SK-N-SH (cell line): ENCODE measurements around the gene SKA1.

Source experiments
- CTCF ChIP-seq: fragments of 200-600 bp; sonication (generic); IDR thresholded peaks from 2 replicates; pipeline ENCODE4 v1.6.1; 2017; ENCODE audit warnings: antibody characterized with exemption, mild to moderate bottlenecking, moderate library complexity
- EP300 ChIP-seq, 2 experiments: IDR thresholded peaks; 2 replicates each; pipeline versions ENCODE4 v1.4.0 to v1.6.1; 2012; ENCODE audit warnings: borderline replicate concordance in 1 of 2, low read depth in 1 of 2, low read length in 1 of 2
- FOXJ3 ChIP-seq: sonication (generic); formaldehyde crosslinking; IDR thresholded peaks from 2 replicates; pipeline ENCODE4 v1.5.1; 2020; ENCODE audit warnings: mild to moderate bottlenecking, missing genetic modification reagents
- MXI1 ChIP-seq: IDR thresholded peaks from 2 replicates; pipeline ENCODE4 v1.6.1; 2012; ENCODE audit warnings: mild to moderate bottlenecking, low read depth, low read length, improper control_type of control experiment
- SIN3A ChIP-seq: IDR thresholded peaks from 2 replicates; pipeline ENCODE4 v1.6.1; 2012; ENCODE audit warnings: low read depth, mild to moderate bottlenecking, low read length, moderate library complexity, borderline replicate concordance
- SMC3 ChIP-seq: IDR thresholded peaks from 2 replicates; pipeline ENCODE4 v1.6.1; 2012; ENCODE audit warnings: low read depth, low read length, improper control_type of control experiment
- TEAD4 ChIP-seq: IDR thresholded peaks from 2 replicates; pipeline ENCODE4 v1.4.0; 2012; ENCODE audit warnings: mild to moderate bottlenecking, borderline replicate concordance; ENCODE audit not compliant: insufficient read depth
- USF2 ChIP-seq: fragments of 150-350 bp; IDR thresholded peaks from 2 replicates; pipeline ENCODE4 v1.6.1; 2017; ENCODE audit warnings: antibody characterized with exemption, low read length, low read depth, borderline replicate concordance
- TF ChIP-seq, protein P1 (sequence below): IDR thresholded peaks from 2 replicates; pipeline ENCODE4 v1.4.0; 2012; ENCODE audit warnings: low read depth, borderline replicate concordance

GRCh38 chr18:50405582-50406271 lies 30.9 kb downstream of the SKA1 start:
- TF ChIP-seq SMC3 (no peak), EP300 (IDR thresholded peaks at IDR 0.05; ENCODE audit: borderline replicate concordance in 1 of 2, low read depth in 1 of 2, low read length in 1 of 2) (no peak), CTCF (no peak), TEAD4 (no peak), MXI1 (no peak), USF2 (no peak), FOXJ3 (CRISPR knock-in tag) (no peak), SIN3A (no peak)
- TF ChIP-seq, protein P1, sequence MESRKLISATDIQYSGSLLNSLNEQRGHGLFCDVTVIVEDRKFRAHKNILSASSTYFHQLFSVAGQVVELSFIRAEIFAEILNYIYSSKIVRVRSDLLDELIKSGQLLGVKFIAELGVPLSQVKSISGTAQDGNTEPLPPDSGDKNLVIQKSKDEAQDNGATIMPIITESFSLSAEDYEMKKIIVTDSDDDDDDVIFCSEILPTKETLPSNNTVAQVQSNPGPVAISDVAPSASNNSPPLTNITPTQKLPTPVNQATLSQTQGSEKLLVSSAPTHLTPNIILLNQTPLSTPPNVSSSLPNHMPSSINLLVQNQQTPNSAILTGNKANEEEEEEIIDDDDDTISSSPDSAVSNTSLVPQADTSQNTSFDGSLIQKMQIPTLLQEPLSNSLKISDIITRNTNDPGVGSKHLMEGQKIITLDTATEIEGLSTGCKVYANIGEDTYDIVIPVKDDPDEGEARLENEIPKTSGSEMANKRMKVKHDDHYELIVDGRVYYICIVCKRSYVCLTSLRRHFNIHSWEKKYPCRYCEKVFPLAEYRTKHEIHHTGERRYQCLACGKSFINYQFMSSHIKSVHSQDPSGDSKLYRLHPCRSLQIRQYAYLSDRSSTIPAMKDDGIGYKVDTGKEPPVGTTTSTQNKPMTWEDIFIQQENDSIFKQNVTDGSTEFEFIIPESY: no peak
